ENCODE measurements around the gene HOXA13.

HOXA13 gene

DNA sequence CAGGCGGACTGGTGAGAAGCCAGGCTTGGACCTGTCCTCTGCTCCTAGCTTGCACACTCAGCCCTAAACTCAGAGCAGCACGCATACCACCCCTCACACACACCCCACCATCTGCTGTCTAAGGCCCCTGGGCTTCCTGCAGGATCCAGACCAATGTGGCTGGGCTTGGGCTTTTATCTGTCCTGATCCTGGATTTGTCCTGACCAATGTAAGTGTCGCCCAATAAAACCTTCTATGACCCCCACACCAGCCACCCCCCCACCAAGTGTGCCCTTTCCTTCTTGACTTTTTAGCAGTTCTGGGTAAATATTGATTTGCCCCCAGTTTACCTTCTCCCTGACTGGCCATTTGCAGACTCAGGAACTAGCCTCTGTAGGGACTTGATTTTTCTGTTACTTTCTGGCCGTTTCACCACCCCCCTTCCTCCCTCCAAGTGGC lies 1.7 kb upstream of the HOXA13 start:
- H3K4ac ChIP-seq (ENCODE audit: low read depth, low read length) = no peak overlapping the region
- H3K27ac ChIP-seq (ENCODE audit: low read depth, low read length) = no peak overlapping the region

DNA sequence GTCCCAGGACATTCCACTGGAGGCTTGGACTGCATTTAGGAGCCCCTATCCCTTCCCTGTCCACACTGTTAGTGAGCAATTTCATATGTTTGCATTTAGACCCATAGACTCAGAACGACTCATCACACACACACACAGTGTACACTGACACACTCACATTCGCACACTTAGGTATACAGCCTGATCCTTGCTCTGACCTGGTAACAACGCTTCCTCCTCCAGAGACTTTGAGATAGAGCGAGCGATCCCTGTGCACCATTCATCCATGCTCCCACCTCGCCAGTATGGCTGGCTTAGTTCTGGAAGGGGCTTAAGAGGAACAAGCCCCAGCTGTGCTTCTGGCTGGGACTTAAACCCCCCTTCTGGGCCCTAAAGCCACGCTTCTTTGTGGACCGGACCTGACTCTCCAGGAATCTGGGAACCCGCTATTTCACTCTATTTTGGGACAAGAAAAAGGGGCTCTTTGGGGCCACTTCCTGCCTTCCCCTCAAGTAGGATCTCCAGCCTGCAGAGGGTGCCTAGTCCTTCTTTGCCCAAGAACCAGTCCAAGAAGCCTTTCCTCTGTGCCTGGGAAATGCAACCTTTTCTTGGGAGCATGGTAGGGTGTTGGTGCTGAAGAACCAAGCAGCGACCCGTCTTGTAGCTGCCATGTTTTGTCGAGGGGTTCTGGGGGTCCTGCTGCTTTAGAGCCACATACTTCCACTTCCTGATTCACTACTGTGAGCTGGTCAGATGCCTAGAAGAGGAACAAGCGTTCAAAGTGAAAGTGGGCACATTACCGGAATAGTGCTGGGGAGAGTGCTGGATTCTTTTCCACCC lies 1.1 kb upstream of the HOXA13 start:
- Histone ChIP-seq H3K27ac (ENCODE audit: low read depth, low read length) (no peak overlapping the region), H2BK120ac (ENCODE audit: low read depth, low read length) (no peak overlapping the region), H2BK15ac (replicated peaks; ENCODE audit: low read depth) (no peak overlapping the region), H3K18ac (ENCODE audit: low read length) (no peak overlapping the region), H3K79me1 (ENCODE audit: low read length) (no peaks in the 10 kb centered on the region), H2AK5ac (ENCODE audit: low read length) (no peak overlapping the region), H3K4ac (ENCODE audit: low read depth, low read length) (no peak overlapping the region), H4K5ac (ENCODE audit: low read length) (no peak overlapping the region), H4K8ac (ENCODE audit: low read depth, low read length) (no peak overlapping the region), H3K4me1 (ENCODE audit: control insufficient read depth, low read depth, low read length) (peaks cover 3% of the 10 kb centered on the region), H3K4me2 (ENCODE audit: low read length) (no peak overlapping the region), H3K23ac (ENCODE audit: low read length) (no peak overlapping the region), H3K79me2 (ENCODE audit: control insufficient read depth, insufficient read depth, low read length) (no peaks in the 10 kb centered on the region), H2BK5ac (ENCODE audit: low read length) (no peak overlapping the region), H3K56ac (ENCODE audit: low read length) (no peak overlapping the region), H3K27me3 (ENCODE audit: insufficient read depth, low read length, poor library complexity) (peaks cover 76% of the 10 kb centered on the region), H3K36me3 (ENCODE audit: control insufficient read depth, insufficient read depth, low read length) (no peaks in the 10 kb centered on the region), H3K9ac (ENCODE audit: low read length) (peak overlapping the region; percentile 0), H3K4me3 (ENCODE audit: low read length) (no peak overlapping the region)
- no peak for DNase-seq
- no CpG with 5 or more reads among the region's 14 CpGs for WGBS (ENCODE audit: extremely low coverage, insufficient coverage, low lambda C conversion rate)

More for the DNA sequence above, 1.7 kb upstream of the HOXA13 start:
- no peaks in the 10 kb centered on the region for H3K79me2 ChIP-seq (ENCODE audit: control insufficient read depth, insufficient read depth, low read length)
- no peak overlapping the region for H3K9ac ChIP-seq (ENCODE audit: low read length)
- no peak overlapping the region for H3K4me2 ChIP-seq (ENCODE audit: low read length)
- H2AK5ac ChIP-seq (ENCODE audit: low read length) = no peak overlapping the region
- H2BK120ac ChIP-seq (ENCODE audit: low read depth, low read length) = no peak overlapping the region
- H3K23ac ChIP-seq (ENCODE audit: low read length) = no peak overlapping the region
- H3K36me3 ChIP-seq (ENCODE audit: control insufficient read depth, insufficient read depth, low read length) = no peaks in the 10 kb centered on the region
- H2BK5ac ChIP-seq (ENCODE audit: low read length) = no peak overlapping the region
- H3K56ac ChIP-seq (ENCODE audit: low read length) = no peak overlapping the region
- peaks cover 81% of the 10 kb centered on the region for H3K27me3 ChIP-seq (ENCODE audit: insufficient read depth, low read length, poor library complexity)
- DNase-seq = no peak
- H3K79me1 ChIP-seq (ENCODE audit: low read length) = no peaks in the 10 kb centered on the region
- H3K4me1 ChIP-seq (ENCODE audit: control insufficient read depth, low read depth, low read length) = peaks cover 3% of the 10 kb centered on the region
- no peak overlapping the region for H4K8ac ChIP-seq (ENCODE audit: low read depth, low read length)
- H3K4me3 ChIP-seq (ENCODE audit: low read length) = no peak overlapping the region
- H4K5ac ChIP-seq (ENCODE audit: low read length) = no peak overlapping the region
- WGBS (ENCODE audit: extremely low coverage, insufficient coverage, low lambda C conversion rate) = no CpG with 5 or more reads among the region's 4 CpGs
- H2BK15ac ChIP-seq (replicated peaks; ENCODE audit: low read depth) = no peak overlapping the region
- no peak overlapping the region for H3K18ac ChIP-seq (ENCODE audit: low read length)

DNA sequence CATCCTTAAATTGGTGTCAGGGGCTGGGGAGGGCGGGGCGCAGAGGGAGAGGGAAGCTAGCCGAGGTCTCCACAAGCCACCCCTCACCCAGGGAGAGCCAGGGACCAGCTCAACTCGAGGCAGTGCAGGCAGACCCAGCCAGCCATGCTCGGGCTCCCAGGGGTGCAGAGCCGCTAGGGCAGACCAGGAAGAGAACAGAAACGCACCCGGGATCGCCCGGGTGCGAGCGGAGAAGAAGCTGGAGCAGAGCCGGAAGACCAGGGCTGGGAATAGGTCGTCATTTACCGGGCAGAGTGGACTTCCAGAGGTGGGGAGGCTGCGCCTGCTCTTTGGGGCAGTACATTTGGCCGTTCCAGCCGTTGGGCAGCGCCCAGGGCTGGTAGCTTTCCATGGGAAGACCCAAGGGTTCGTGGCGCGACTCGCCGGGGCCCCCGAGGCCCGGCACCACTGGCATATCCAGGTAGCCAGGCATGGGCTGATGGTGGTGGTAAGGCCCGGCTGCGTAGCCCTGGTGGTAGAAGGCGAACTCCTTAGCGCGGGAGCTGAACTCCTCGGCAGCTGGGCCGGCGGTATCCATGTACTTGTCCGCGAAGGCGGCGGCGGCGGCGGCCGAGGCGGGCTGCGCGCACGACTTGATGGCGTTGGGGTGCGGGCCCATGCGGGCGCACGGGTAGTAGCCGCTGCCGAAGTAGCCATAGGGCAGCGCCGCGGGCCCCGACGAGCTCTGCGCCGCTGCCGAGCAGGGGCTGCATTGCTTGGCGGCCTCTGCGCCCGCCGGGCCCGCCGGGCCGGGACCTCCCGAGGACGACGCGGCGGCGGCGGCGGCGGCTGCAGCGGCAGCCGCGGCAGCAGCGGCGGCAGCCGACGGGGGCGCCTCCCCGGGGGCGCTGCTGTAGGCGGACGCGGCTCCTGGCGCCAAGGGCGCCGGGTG lies 755 bp downstream of the HOXA13 start:
- peak overlapping the region; percentile 31 for H3K4me2 ChIP-seq (ENCODE audit: low read length)
- WGBS (ENCODE audit: extremely low coverage, insufficient coverage, low lambda C conversion rate) = no CpG with 5 or more reads among the region's 93 CpGs
- peak overlapping the region; percentile 56 for H3K56ac ChIP-seq (ENCODE audit: low read length)
- H3K4me3 ChIP-seq (ENCODE audit: low read length) = no peak overlapping the region
- no peaks in the 10 kb centered on the region for H3K36me3 ChIP-seq (ENCODE audit: control insufficient read depth, insufficient read depth, low read length)
- no peak overlapping the region for H4K5ac ChIP-seq (ENCODE audit: low read length)
- H3K79me2 ChIP-seq (ENCODE audit: control insufficient read depth, insufficient read depth, low read length) = no peaks in the 10 kb centered on the region
- H3K18ac ChIP-seq (ENCODE audit: low read length) = no peak overlapping the region
- no peak overlapping the region for H2BK5ac ChIP-seq (ENCODE audit: low read length)
- H3K4ac ChIP-seq (ENCODE audit: low read depth, low read length) = no peak overlapping the region
- H2AK5ac ChIP-seq (ENCODE audit: low read length) = no peak overlapping the region
- no peak overlapping the region for H3K23ac ChIP-seq (ENCODE audit: low read length)
- H2BK120ac ChIP-seq (ENCODE audit: low read depth, low read length) = no peak overlapping the region
- peak; percentile 68 for DNase-seq
- H3K4me1 ChIP-seq (ENCODE audit: control insufficient read depth, low read depth, low read length) = peaks cover 3% of the 10 kb centered on the region
- H3K27ac ChIP-seq (ENCODE audit: low read depth, low read length) = no peak overlapping the region
- H3K79me1 ChIP-seq (ENCODE audit: low read length) = no peaks in the 10 kb centered on the region
- peaks cover 60% of the 10 kb centered on the region for H3K27me3 ChIP-seq (ENCODE audit: insufficient read depth, low read length, poor library complexity)
- H3K9ac ChIP-seq (ENCODE audit: low read length) = no peak overlapping the region
- no peak overlapping the region for H2BK15ac ChIP-seq (replicated peaks; ENCODE audit: low read depth)
- H4K8ac ChIP-seq (ENCODE audit: low read depth, low read length) = no peak overlapping the region

DNA sequence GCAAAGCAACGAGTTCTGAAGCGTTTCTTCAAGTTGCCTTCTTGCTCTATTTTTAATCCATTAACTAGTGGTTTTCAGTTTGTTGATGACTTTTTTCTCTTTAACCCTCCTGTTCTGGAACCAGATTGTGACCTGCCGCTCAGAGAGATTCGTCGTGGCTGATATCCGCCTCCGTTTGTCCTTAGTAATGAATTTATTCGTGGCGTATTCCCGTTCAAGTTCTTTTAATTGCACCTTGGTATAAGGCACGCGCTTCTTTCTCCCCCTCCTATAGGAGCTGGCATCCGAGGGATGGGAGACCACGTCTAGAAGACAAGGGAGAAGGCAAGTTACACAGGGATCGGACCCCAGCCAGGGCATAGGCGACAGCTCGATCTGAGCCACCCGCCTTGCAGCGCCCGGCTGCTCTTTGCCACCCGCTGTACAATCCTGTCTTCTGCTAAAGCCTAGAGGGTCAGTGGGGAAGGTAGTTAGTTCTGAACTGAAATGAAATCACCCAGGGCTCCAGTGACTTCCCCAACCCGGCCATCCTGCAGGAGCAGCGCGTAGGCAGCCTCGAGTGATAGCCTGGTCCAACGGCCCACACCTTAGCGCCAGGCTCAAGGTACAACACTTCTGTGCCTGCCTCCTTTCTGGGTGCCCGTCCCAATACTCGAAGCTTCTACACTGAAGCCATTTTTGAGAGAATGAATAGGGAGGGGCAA lies 1.6 kb downstream of the HOXA13 start:
- H3K27ac ChIP-seq (ENCODE audit: low read depth, low read length) = no peak overlapping the region
- H4K5ac ChIP-seq (ENCODE audit: low read length) = no peak overlapping the region
- no peak for DNase-seq
- H3K4ac ChIP-seq (ENCODE audit: low read depth, low read length) = no peak overlapping the region
- H4K8ac ChIP-seq (ENCODE audit: low read depth, low read length) = no peak overlapping the region
- H2BK5ac ChIP-seq (ENCODE audit: low read length) = no peak overlapping the region
- no peak overlapping the region for H3K9ac ChIP-seq (ENCODE audit: low read length)
- no peak overlapping the region for H2BK15ac ChIP-seq (replicated peaks; ENCODE audit: low read depth)
- WGBS (ENCODE audit: extremely low coverage, insufficient coverage, low lambda C conversion rate) = no CpG with 5 or more reads among the region's 29 CpGs
- no peak overlapping the region for H2AK5ac ChIP-seq (ENCODE audit: low read length)
- no peak overlapping the region for H3K4me3 ChIP-seq (ENCODE audit: low read length)
- peaks cover 58% of the 10 kb centered on the region for H3K27me3 ChIP-seq (ENCODE audit: insufficient read depth, low read length, poor library complexity)
- no peak overlapping the region for H2BK120ac ChIP-seq (ENCODE audit: low read depth, low read length)
- peaks cover 3% of the 10 kb centered on the region for H3K4me1 ChIP-seq (ENCODE audit: control insufficient read depth, low read depth, low read length)
- no peaks in the 10 kb centered on the region for H3K79me1 ChIP-seq (ENCODE audit: low read length)
- no peaks in the 10 kb centered on the region for H3K36me3 ChIP-seq (ENCODE audit: control insufficient read depth, insufficient read depth, low read length)
- H3K56ac ChIP-seq (ENCODE audit: low read length) = peak overlapping the region; percentile 22
- H3K79me2 ChIP-seq (ENCODE audit: control insufficient read depth, insufficient read depth, low read length) = no peaks in the 10 kb centered on the region
- H3K23ac ChIP-seq (ENCODE audit: low read length) = no peak overlapping the region
- H3K4me2 ChIP-seq (ENCODE audit: low read length) = no peak overlapping the region
- H3K18ac ChIP-seq (ENCODE audit: low read length) = no peak overlapping the region

DNA sequence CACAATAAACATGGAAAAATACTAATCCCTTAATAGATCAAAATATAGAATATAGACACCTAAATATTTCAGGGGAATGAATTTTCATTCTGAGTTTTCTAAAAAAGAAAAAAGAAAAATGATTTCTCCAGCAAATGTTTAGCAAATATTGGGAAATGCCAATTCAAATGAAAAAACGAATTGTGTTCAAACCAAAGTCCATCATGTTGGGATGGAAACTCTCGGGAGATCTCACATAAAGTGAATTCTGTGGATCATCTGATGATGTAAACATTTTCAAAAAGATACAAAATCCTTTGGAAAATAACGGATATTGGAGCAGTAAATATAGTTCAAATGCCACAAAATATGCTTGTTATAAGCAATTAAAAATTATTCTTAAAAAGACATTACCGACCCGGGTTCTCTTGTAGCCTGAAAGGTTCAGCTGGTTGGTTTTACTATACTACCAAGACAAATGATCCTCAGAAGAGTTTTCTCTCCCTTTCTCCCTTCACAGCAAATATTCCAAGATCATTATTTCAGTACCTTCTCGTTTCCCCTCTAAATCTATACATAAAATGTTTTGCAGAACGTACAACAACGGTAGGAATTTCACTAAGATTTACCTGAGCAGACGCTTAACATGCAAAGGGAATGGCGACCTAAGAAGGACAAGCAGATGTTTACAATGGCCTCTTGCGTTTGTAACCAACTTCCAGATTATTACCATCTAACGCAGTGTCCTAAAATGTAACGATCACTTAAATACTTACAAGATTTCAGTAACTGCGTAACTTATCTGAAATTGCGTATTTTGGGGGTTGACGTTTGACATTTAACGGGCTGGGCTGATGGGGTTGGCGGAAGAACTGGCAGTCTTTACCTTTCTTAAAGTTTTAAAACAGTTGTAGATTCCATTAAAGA lies 2.5 kb downstream of the HOXA13 start:
- Histone ChIP-seq H3K4me1 (ENCODE audit: control insufficient read depth, low read depth, low read length) (peaks cover 3% of the 10 kb centered on the region), H2AK5ac (ENCODE audit: low read length) (no peak overlapping the region), H4K8ac (ENCODE audit: low read depth, low read length) (no peak overlapping the region), H3K27ac (ENCODE audit: low read depth, low read length) (no peak overlapping the region), H3K4me3 (ENCODE audit: low read length) (no peak overlapping the region), H3K79me2 (ENCODE audit: control insufficient read depth, insufficient read depth, low read length) (no peaks in the 10 kb centered on the region), H2BK5ac (ENCODE audit: low read length) (no peak overlapping the region), H3K36me3 (ENCODE audit: control insufficient read depth, insufficient read depth, low read length) (no peaks in the 10 kb centered on the region), H2BK120ac (ENCODE audit: low read depth, low read length) (no peak overlapping the region), H3K56ac (ENCODE audit: low read length) (no peak overlapping the region), H3K4ac (ENCODE audit: low read depth, low read length) (no peak overlapping the region), H3K9ac (ENCODE audit: low read length) (no peak overlapping the region), H3K4me2 (ENCODE audit: low read length) (no peak overlapping the region), H3K18ac (ENCODE audit: low read length) (no peak overlapping the region), H3K23ac (ENCODE audit: low read length) (no peak overlapping the region), H3K79me1 (ENCODE audit: low read length) (no peaks in the 10 kb centered on the region), H4K5ac (ENCODE audit: low read length) (no peak overlapping the region), H3K27me3 (ENCODE audit: insufficient read depth, low read length, poor library complexity) (peaks cover 60% of the 10 kb centered on the region), H2BK15ac (replicated peaks; ENCODE audit: low read depth) (no peak overlapping the region)
- no peak for DNase-seq
- no CpG with 5 or more reads among the region's 18 CpGs for WGBS (ENCODE audit: extremely low coverage, insufficient coverage, low lambda C conversion rate)
